WTC11 (cell line): ENCODE data around the gene KSR2.

Source experiments
- ARID4B ChIP-seq: sonication (generic); formaldehyde crosslinking; IDR thresholded peaks from 2 replicates; pipeline ENCODE4 v1.8.0; 2023; ENCODE audit warnings: missing genetic modification reagents, mild to moderate bottlenecking, borderline replicate concordance
- ATF2 ChIP-seq: sonication (generic); formaldehyde crosslinking; IDR thresholded peaks from 2 replicates; pipeline ENCODE4 v1.8.1; 2022; ENCODE audit warnings: low read depth, missing genetic modification reagents, borderline replicate concordance
- ATF3 ChIP-seq: sonication (generic); formaldehyde crosslinking; conservative IDR thresholded peaks from 2 replicates; pipeline ENCODE4 v1.8.1; 2022; ENCODE audit warnings: mild to moderate bottlenecking, missing genetic modification reagents
- CBFB ChIP-seq: sonication (generic); formaldehyde crosslinking; IDR thresholded peaks from 2 replicates; pipeline ENCODE4 v1.8.1; 2022; ENCODE audit warnings: mild to moderate bottlenecking, low read depth, missing genetic modification reagents
- ETV6 ChIP-seq: sonication (generic); formaldehyde crosslinking; IDR thresholded peaks from 2 replicates; pipeline ENCODE4 v1.8.1; 2022; ENCODE audit warnings: mild to moderate bottlenecking, missing genetic modification reagents
- JUN ChIP-seq: sonication (generic); formaldehyde crosslinking; IDR thresholded peaks from 2 replicates; pipeline ENCODE4 v1.8.0; 2023; ENCODE audit warnings: mild to moderate bottlenecking, missing genetic modification reagents
- MLX ChIP-seq: sonication (generic); formaldehyde crosslinking; IDR thresholded peaks from 2 replicates; pipeline ENCODE4 v1.8.1; 2023; ENCODE audit warnings: mild to moderate bottlenecking, missing genetic modification reagents, moderate library complexity
- RELA ChIP-seq: sonication (generic); formaldehyde crosslinking; IDR thresholded peaks from 2 replicates; pipeline ENCODE4 v1.8.1; 2022; ENCODE audit warnings: missing genetic modification reagents, mild to moderate bottlenecking, borderline replicate concordance
- TCF7 ChIP-seq: sonication (generic); formaldehyde crosslinking; IDR thresholded peaks from 2 replicates; pipeline ENCODE4 v1.8.0; 2022; ENCODE audit warnings: mild to moderate bottlenecking, low read depth, missing genetic modification reagents, moderate library complexity
- USF2 ChIP-seq: sonication (generic); formaldehyde crosslinking; IDR thresholded peaks from 2 replicates; pipeline ENCODE4 v1.8.1; 2023; ENCODE audit warnings: mild to moderate bottlenecking, missing genetic modification reagents, moderate library complexity
- TF ChIP-seq, protein P1 (sequence below): fragments of 200-600 bp; IDR thresholded peaks from 2 replicates; pipeline ENCODE4 v1.8.0; 2022; ENCODE audit warnings: antibody characterized with exemption
- TF ChIP-seq, protein P2 (sequence below): sonication (generic); formaldehyde crosslinking; IDR thresholded peaks from 2 replicates; pipeline ENCODE4 v1.8.0; 2022; ENCODE audit warnings: mild to moderate bottlenecking, missing genetic modification reagents
- TF ChIP-seq, protein P3 (sequence below): sonication (generic); formaldehyde crosslinking; IDR thresholded peaks from 2 replicates; pipeline ENCODE4 v1.8.1; 2022; ENCODE audit warnings: mild to moderate bottlenecking, moderate library complexity, missing genetic modification reagents
- TF ChIP-seq, protein P4 (sequence below): sonication (generic); formaldehyde crosslinking; IDR thresholded peaks from 2 replicates; pipeline ENCODE4 v1.8.0; 2022; ENCODE audit warnings: mild to moderate bottlenecking, missing genetic modification reagents

DNA sequence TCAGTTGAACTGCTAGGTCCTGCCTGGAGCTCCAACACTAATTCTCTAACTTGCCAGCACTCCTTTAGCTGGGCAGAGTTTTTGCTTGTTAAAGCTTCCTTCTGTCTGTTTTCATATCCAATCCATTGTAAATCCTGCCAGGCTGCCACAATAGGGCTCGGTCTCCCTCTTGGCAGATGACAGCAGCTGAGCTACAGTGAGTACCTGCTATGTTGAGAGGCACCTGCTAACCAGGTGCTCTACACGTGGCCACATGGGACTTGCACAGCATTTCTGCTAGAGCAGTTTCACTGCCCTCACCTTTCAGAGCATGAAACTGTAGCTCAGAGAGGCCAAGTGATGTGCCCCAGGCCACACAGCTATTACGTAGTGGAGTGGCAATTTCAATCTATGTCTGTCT lies 500.8 kb downstream of the KSR2 start:
- TF ChIP-seq, protein P1, sequence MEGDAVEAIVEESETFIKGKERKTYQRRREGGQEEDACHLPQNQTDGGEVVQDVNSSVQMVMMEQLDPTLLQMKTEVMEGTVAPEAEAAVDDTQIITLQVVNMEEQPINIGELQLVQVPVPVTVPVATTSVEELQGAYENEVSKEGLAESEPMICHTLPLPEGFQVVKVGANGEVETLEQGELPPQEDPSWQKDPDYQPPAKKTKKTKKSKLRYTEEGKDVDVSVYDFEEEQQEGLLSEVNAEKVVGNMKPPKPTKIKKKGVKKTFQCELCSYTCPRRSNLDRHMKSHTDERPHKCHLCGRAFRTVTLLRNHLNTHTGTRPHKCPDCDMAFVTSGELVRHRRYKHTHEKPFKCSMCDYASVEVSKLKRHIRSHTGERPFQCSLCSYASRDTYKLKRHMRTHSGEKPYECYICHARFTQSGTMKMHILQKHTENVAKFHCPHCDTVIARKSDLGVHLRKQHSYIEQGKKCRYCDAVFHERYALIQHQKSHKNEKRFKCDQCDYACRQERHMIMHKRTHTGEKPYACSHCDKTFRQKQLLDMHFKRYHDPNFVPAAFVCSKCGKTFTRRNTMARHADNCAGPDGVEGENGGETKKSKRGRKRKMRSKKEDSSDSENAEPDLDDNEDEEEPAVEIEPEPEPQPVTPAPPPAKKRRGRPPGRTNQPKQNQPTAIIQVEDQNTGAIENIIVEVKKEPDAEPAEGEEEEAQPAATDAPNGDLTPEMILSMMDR, result no peak
- TF ChIP-seq ATF3 (CRISPR knock-in tag) (no peak), MLX (no peak), ATF2 (CRISPR knock-in tag) (no peak), JUN (no peak), USF2 (CRISPR knock-in tag) (no peak), CBFB (CRISPR knock-in tag) (no peak), RELA (CRISPR knock-in tag) (no peak), ETV6 (CRISPR knock-in tag) (no peak), TCF7 (CRISPR knock-in tag) (no peak), ARID4B (no peak)
- TF ChIP-seq, protein P2, sequence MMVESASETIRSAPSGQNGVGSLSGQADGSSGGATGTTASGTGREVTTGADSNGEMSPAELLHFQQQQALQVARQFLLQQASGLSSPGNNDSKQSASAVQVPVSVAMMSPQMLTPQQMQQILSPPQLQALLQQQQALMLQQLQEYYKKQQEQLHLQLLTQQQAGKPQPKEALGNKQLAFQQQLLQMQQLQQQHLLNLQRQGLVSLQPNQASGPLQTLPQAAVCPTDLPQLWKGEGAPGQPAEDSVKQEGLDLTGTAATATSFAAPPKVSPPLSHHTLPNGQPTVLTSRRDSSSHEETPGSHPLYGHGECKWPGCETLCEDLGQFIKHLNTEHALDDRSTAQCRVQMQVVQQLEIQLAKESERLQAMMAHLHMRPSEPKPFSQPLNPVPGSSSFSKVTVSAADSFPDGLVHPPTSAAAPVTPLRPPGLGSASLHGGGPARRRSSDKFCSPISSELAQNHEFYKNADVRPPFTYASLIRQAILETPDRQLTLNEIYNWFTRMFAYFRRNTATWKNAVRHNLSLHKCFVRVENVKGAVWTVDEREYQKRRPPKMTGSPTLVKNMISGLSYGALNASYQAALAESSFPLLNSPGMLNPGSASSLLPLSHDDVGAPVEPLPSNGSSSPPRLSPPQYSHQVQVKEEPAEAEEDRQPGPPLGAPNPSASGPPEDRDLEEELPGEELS, result no peak
- TF ChIP-seq, protein P3, sequence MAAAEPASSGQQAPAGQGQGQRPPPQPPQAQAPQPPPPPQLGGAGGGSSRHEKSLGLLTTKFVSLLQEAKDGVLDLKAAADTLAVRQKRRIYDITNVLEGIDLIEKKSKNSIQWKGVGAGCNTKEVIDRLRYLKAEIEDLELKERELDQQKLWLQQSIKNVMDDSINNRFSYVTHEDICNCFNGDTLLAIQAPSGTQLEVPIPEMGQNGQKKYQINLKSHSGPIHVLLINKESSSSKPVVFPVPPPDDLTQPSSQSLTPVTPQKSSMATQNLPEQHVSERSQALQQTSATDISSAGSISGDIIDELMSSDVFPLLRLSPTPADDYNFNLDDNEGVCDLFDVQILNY (CRISPR knock-in tag), result no peak
- TF ChIP-seq, protein P4, sequence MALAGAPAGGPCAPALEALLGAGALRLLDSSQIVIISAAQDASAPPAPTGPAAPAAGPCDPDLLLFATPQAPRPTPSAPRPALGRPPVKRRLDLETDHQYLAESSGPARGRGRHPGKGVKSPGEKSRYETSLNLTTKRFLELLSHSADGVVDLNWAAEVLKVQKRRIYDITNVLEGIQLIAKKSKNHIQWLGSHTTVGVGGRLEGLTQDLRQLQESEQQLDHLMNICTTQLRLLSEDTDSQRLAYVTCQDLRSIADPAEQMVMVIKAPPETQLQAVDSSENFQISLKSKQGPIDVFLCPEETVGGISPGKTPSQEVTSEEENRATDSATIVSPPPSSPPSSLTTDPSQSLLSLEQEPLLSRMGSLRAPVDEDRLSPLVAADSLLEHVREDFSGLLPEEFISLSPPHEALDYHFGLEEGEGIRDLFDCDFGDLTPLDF (CRISPR knock-in tag), result no peak
